Measurements from ENCODE around the gene ZDHHC16. TPM values are rescaled to one million over a fixed set of nuclear protein-coding genes. Genes with fewer than 3 reads are reported as not detected.
"Not testable (repeated sequence)": the region's sequence is repeated elsewhere in the genome, so short reads cannot be mapped to it uniquely, and the experiment has no call there.

Gene ZDHHC16
- total and polyA plus RNA-seq, 2 donors (not counting 1 experiment from before 2014, with no cell fraction given), result 24.1 to 41.5 TPM

DNA sequence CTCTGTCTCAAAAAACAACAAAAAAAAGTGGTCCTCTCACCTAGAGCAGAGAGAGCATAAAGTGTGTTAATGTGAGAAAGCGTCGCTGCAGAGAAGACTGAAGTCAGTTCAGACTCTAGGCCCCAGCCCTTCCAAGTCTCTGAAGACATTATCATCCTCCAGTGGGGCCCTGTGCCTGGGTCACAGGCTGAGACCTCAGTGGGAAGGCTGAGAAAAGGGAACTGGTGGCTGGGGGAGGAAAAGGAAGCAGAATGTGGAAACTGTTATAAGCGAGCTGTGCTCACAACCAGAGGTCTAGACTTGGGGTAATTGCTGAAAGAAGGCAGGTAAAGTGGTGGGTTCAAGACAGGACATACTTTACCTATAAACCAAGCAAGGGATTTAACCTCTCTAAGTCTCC is 39.9 kb upstream of the ZDHHC16 start:
- no peaks in the 10 kb centered on the region for H3K27me3 Mint-ChIP-seq
- Histone ChIP-seq H4K20me1 (ENCODE audit: control insufficient read depth, insufficient read depth, low read length, poor library complexity, severe bottlenecking) (no peaks in the 10 kb centered on the region), H3K4me2 (replicated peaks; ENCODE audit: low read depth, low read length, poor library complexity, severe bottlenecking) (no peak overlapping the region), H3K9me3 (ENCODE audit: control extremely low read depth in 1 of 3, control insufficient read depth in 2 of 3, insufficient read depth in 1 of 3, low read length in 2 of 3) (no peaks in the 10 kb centered on the region), H3K9ac (ENCODE audit: low read length) (no peak overlapping the region), H3K27ac (ENCODE audit: low read length in 2 of 2) (no peak overlapping the region), H3K79me2 (ENCODE audit: control insufficient read depth, insufficient read depth, low read length) (no peaks in the 10 kb centered on the region), H2AFZ (ENCODE audit: insufficient read depth, low read depth, low read length, poor library complexity, severe bottlenecking) (peak overlapping the region; percentile 27), H3K4me1 (ENCODE audit: control insufficient read depth in 2 of 2, insufficient read depth in 2 of 2, low read length in 2 of 2) (peaks cover 3 to 17% of the 10 kb centered on the region in 2 donors), H3K4me3 (ENCODE audit: control extremely low read depth in 1 of 5, extremely low read depth in 1 of 5, insufficient read depth in 1 of 5, low read depth in 2 of 5, low read length in 4 of 5) (no peak overlapping the region), H3K27me3 (replicated peaks in 1 of 4; ENCODE audit: control extremely low read depth in 1 of 4, control insufficient read depth in 3 of 4, insufficient read depth in 4 of 4, low read length in 3 of 4) (no peaks in the 10 kb centered on the region), H3K36me3 (replicated peaks in 1 of 2; ENCODE audit: control extremely low read depth in 1 of 2, control insufficient read depth in 1 of 2, extremely low read depth in 1 of 2, insufficient read depth in 2 of 2, low read length in 1 of 2) (no peaks in the 10 kb centered on the region)
- TF ChIP-seq, protein P1, sequence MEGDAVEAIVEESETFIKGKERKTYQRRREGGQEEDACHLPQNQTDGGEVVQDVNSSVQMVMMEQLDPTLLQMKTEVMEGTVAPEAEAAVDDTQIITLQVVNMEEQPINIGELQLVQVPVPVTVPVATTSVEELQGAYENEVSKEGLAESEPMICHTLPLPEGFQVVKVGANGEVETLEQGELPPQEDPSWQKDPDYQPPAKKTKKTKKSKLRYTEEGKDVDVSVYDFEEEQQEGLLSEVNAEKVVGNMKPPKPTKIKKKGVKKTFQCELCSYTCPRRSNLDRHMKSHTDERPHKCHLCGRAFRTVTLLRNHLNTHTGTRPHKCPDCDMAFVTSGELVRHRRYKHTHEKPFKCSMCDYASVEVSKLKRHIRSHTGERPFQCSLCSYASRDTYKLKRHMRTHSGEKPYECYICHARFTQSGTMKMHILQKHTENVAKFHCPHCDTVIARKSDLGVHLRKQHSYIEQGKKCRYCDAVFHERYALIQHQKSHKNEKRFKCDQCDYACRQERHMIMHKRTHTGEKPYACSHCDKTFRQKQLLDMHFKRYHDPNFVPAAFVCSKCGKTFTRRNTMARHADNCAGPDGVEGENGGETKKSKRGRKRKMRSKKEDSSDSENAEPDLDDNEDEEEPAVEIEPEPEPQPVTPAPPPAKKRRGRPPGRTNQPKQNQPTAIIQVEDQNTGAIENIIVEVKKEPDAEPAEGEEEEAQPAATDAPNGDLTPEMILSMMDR (IDR thresholded peaks at IDR 0.05), result no peak
- no peak for TF ChIP-seq EZH2 (IDR thresholded peaks at IDR 0.05; ENCODE audit: borderline replicate concordance, insufficient read depth, low read depth, low read length, poor library complexity, severe bottlenecking)
- ATAC-seq (ENCODE audit: low read depth) (no peak), DNase-seq (no peak)
- no peaks in the 10 kb centered on the region for H3K9me3 Mint-ChIP-seq (ENCODE audit: insufficient read depth)
- no CpG with 5 or more reads among the region's 3 CpGs for WGBS (ENCODE audit: insufficient coverage)
- ChIA-PET POLR2A (interaction anchor here (0.6 kb wide), 1 partner anchor 24 kb away, joined by 4 read pairs; no protein-coding TSS in a partner anchor), CTCF (interaction anchor here (0.9 to 5.5 kb wide), 7 partner anchors 13 to 147 kb away, joined by 3 to 29 read pairs (median 5); partner anchors contain the start of genes EXOSC1 and ZDHHC16)
- intact Hi-C loops (cut with micrococcal nuclease), result loop anchor here (2.0 kb wide), 1 partner anchor 325 kb away; no protein-coding TSS in a partner anchor
- H3K4me3 Mint-ChIP-seq, result no peak overlapping the region
- peak overlapping the region; percentile 68 for H3K27ac Mint-ChIP-seq
- peaks cover 15% of the 10 kb centered on the region for H3K4me1 Mint-ChIP-seq

DNA sequence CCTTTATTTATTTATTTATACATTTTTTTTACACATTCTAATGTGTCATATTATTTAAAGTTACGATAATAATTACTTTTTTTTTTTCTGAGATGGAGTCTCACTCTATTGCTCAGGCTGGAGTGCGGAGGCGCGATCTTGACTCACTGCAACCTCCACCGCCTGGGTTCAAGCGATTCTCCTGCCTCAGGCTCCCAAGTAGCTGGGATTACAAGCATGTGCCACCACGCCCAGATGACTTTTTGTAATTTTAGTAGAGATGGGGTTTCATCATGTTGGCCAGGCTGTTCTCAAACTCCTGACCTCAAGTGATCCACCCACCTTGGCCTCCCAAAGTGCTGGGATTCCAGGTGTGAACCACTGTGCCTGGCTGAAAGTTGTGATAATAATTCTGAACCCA is 39.5 kb upstream of the ZDHHC16 start:
- not testable (repeated sequence) for ATAC-seq (ENCODE audit: low read depth); H3K4me3 Mint-ChIP-seq; H3K9me3 ChIP-seq (ENCODE audit: control extremely low read depth in 1 of 3, control insufficient read depth in 2 of 3, insufficient read depth in 1 of 3, low read length in 2 of 3); H3K4me2 ChIP-seq (replicated peaks; ENCODE audit: low read depth, low read length, poor library complexity, severe bottlenecking); H3K79me2 ChIP-seq (ENCODE audit: control insufficient read depth, insufficient read depth, low read length); DNase-seq; H3K4me3 ChIP-seq (ENCODE audit: control extremely low read depth in 1 of 5, extremely low read depth in 1 of 5, insufficient read depth in 1 of 5, low read depth in 2 of 5, low read length in 4 of 5); H3K9ac ChIP-seq (ENCODE audit: low read length); H3K27ac ChIP-seq (ENCODE audit: low read length in 2 of 2); H2AFZ ChIP-seq (ENCODE audit: insufficient read depth, low read depth, low read length, poor library complexity, severe bottlenecking); H3K27me3 ChIP-seq (replicated peaks in 1 of 4; ENCODE audit: control extremely low read depth in 1 of 4, control insufficient read depth in 3 of 4, insufficient read depth in 4 of 4, low read length in 3 of 4); H3K36me3 ChIP-seq (replicated peaks in 1 of 2; ENCODE audit: control extremely low read depth in 1 of 2, control insufficient read depth in 1 of 2, extremely low read depth in 1 of 2, insufficient read depth in 2 of 2, low read length in 1 of 2); H4K20me1 ChIP-seq (ENCODE audit: control insufficient read depth, insufficient read depth, low read length, poor library complexity, severe bottlenecking); H3K27me3 Mint-ChIP-seq; H3K9me3 Mint-ChIP-seq (ENCODE audit: insufficient read depth); H3K27ac Mint-ChIP-seq
- intact Hi-C loops (cut with micrococcal nuclease), result loop anchor here (2.0 kb wide), 1 partner anchor 324 kb away; no protein-coding TSS in a partner anchor
- ChIA-PET CTCF (interaction anchor here (0.9 to 5.5 kb wide), 8 partner anchors 9 to 146 kb away, joined by 3 to 29 read pairs (median 5); partner anchors contain the start of genes EXOSC1 and ZDHHC16), POLR2A (interaction anchor here (0.6 kb wide), 1 partner anchor 24 kb away, joined by 4 read pairs; no protein-coding TSS in a partner anchor)
- peaks cover 2 to 14% of the 10 kb centered on the region in 2 donors for H3K4me1 ChIP-seq (ENCODE audit: control insufficient read depth in 2 of 2, insufficient read depth in 2 of 2, low read length in 2 of 2)
- H3K4me1 Mint-ChIP-seq, result peaks cover 12% of the 10 kb centered on the region
- 83% methylated on average over 5 of the region's 7 CpGs for WGBS (ENCODE audit: insufficient coverage)

Measured in B cell (primary cell).